Measurements from ENCODE around the gene FBXL7.
"Not testable (repeated sequence)": the region's sequence is repeated elsewhere in the genome, so short reads cannot be mapped to it uniquely, and the experiment has no call there.

FBXL7 gene

DNA sequence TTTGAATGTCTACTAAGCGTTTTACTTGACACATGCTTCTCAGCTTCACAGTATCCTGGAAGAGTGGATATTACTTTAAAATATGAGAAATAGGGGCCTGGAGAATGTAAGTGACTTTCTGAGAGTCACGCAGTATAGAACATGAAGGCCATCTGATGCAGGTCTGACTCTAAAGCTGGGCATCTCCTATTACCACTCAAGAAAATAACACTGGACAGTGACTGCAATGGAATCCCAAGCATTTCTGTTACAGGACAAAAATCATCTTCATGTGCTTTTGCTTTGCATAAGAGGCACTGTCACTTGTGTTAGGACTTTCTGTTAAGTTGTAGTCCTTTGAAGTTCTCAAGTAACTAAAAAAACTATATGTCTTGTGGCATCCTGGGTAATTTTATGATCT is 335.5 kb downstream of the FBXL7 start:
- DNase-seq = no peak

DNA sequence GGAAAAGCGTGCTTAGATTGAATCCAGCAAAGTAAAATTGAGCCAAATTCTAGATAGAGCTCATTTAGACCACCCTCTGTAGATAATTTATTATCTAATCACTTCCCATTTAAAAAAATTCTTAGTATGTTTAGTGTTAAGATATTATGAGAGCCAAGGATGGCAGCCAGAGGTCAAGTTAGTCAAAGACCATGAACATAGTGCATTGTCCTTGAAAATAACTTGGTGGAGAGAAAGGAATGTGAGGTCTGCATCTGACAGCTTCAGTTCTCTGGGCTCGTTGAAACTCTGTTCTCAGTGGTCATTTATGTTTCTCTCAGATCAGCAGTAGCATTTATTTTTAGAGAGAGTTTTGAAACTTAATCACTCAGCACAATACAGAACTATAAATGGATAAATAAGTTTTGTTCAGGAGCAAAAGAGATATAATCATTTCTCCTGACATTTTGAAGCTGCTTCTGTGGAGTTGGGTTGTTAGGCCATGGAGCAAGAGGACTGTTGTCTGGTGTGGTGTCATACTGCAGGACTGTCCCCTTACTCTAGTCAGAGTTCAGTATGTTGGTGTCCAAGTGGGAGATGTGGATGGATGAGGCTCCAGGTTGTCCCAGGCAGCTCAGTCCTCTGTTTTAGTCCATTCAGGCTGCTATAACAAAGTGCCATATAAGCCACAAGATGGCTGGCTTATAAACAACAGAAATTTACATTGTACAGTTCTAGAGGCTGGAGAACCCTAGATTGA is 337.7 kb downstream of the FBXL7 start:
- no peak for DNase-seq

DNA sequence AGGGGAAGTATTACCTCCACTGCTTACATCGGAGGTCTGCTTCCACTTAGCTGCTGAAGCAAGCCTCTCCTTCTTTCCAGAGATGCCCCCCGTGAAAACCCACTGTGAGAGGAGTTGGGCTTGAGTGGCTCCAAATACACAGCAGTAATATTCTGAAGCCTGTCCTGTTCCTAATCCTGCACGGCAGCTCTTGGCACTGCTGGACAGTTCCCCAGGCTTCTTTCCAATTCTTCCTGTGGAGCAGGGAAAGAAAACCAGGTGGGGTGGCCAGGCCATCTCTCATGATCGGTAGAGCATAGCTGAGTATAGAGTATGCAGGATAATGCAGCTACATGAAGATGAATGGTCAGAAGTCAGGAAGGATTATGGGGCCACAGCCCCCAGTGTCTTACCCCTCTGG is 344.3 kb downstream of the FBXL7 start:
- no peak for DNase-seq

DNA sequence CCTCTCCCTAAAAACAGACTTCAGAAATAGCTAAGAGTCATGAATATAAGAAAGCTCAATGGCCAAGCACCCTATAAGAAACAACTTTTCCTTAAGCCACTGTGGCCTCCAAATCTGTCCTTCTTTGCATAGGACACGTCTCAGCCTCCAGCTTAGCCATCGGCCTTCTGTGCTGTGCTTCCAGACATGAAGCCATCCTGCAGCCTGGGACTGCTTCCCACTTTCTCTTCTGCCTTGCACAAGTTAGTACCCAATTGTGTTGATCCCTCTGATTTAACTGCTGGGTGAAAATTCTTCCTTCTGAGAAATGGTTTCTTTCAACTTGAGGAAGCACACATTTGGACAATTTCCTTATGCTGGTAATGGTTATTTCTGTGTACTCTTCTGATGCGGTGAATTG is 344.9 kb downstream of the FBXL7 start:
- no peak for DNase-seq

DNA sequence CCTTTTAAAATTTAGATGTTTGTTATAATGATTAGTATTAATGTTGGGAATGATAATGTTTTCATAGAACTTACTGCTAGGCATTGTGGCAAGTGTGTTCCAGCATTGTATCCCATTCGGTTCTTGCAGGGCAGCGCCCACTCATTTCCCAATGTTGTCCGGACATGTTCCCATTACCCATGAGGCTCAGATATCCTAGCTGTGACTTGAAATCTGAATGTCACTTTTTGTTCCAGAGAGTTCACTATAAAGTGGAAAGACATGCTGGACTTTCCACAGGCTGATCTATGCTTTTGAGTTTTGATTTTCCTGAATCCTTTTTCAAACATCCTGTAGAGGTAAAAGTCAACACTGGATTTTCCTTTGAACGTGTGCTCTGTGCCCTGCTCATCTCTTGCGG is 350.6 kb downstream of the FBXL7 start:
- no peak for DNase-seq

DNA sequence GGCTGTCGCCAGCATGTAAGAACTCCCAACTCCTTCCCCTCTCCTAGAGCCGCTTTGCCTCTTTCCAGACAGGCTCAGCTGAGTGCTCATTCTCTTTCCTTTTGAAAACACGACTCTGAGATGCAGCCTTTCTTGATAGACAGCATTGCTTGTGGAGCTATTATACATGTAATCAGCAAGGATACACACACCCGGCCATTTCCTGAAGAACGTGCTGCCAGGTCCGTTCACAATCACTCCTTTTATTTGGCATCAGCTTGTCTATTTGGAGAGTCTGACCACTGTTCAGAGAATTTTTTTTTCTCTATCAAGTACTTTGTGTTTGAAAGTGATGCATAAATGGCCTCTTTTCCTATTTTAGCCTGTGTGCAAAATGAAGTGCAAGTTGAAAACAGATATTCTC is 351.0 kb downstream of the FBXL7 start:
- DNase-seq = no peak

DNA sequence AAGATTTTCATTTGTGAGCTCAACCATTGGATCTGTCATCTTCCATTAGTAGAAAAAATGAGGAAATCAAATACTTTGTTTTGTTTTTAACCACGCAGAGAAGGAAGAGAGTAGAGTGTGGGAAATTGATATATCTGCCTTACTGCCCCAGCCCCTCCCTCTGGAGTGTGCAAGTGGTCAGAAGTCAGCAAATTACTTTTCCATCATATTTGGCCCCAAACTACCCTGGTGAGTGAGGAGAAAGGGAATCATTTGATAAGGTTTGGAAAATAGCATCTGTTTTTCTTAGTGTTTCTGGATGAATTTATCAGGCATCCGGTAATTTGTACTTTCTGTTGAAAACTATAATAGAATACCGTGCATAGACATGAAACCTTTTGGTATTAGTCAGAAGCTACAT is 352.2 kb downstream of the FBXL7 start:
- no peak for DNase-seq

DNA sequence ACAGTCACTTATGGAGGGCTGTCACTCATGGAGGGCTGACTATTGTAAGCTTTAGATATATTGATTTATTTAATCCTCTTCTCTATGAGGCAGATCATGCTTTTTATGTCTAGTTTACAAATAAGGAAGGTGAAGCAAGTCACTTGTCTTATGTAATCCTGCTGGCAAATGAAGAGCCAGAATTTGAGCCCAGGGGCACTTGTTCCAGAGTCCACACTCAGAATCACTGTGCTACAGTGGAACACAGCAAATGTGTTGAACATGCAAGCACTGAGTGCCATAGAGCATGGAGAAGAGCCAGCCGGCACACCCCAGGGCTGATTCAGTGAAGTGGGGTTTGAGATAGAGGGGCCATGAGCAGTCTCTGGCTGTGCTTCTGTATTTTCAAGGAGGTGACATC is 353.0 kb downstream of the FBXL7 start:
- DNase-seq = no peak

DNA sequence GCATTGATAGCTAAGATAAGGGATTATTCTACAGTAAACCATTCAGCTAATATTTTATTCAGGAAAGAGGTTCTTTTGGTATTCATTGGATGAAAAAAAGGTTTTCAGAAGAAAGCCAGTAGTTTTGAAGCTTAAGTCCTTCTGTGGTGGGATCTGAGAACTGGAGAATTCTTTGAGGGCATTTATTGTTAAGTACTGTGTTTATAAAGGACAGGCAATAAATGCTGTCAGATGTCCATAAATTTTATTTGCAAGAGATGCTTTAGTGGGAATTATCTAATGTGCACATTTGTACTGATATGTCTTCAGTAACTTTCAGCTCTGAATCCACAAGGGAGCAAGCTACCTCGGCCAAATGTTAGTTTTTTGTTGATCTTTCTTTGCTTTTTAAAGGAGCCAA is 358.3 kb downstream of the FBXL7 start:
- no peak for DNase-seq

DNA sequence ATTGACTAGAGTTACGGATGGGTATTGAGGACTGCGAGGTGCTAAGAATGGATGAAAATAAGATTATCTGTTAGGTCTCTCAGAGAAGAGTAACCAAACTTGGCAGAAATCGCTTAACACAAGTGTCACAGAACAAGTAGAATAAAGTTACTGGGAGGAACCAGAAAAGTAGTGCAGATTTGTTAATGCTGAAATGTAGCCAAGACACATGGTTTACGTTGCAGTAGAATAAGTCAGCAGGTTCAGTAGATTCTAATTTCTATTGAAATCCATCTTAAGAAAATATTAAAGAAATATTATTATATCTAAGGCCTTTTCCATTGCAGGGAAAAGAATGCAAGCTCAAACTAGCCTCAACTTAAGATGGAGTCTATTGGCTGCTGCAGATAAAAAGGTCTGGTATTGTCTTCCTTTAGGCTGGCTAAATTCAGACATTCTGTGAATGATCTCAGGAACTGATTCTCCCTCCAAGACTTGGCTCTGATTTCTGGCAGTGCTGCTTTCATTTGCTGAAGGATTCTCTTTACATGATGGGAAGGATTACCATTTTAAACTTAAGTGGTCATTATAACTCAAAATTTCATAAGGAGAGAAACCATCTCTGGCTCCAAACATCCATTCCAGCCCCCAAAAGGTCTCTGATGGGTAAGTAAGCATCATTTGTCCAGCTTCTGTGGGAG is 364.7 kb downstream of the FBXL7 start:
- no peak for DNase-seq

DNA sequence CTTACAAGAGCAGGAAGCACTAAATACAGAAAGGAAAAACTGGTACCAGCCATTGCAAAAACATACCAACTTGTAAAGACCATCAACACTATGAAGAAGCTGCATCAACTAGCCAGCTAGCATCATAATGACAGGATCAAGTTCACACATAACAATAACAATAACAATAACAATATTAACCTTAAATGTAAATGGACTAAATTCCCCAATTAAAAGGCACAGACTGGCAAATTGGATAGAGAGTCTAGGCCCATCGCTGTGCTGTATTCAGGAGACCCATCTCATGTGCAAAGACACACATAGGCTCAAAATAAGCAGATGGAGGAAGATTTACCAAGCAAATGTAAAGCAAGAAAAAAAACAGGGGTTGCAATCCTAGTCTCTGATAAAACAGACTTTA is 372.3 kb downstream of the FBXL7 start:
- not testable (repeated sequence) for DNase-seq

DNA sequence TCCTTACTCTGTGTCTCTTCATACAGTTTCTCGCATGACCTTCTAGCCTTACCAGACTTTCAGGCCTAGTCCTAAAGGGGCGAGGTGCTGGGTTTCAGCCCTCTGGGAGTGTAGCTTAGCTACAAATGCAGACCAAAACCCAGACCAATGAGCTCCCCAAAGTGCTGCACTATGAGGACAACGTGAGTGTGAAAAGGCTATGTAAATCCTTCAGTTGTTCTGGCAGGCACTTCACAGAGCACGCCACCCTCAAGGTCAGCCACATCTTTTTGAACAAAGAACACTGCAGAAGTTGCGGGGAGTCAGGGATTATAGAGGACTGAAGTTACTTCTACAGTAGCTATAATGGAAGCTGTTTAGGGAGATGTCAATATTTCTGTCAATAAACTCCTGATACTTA is 377.9 kb downstream of the FBXL7 start:
- no peak for DNase-seq

DNA sequence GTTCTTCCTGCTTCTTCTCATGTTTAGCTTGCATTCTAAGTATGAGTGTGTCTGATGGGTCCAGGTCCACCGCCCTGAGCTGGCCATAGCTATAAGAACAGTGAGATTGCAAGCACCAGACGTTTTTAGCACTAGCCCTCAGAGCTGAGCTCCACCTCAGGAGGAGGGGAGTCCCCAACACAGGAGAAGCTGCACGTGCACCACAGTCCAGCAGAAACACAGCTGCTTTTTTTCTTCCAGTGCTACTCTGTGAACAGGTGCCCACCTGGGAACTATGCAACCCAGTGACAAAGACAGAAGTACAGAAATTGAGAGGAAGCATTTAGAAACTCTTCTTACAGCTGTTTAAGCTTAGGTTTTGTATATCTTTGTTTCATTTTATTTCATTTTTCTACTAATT is 380.2 kb downstream of the FBXL7 start:
- DNase-seq = no peak

DNA sequence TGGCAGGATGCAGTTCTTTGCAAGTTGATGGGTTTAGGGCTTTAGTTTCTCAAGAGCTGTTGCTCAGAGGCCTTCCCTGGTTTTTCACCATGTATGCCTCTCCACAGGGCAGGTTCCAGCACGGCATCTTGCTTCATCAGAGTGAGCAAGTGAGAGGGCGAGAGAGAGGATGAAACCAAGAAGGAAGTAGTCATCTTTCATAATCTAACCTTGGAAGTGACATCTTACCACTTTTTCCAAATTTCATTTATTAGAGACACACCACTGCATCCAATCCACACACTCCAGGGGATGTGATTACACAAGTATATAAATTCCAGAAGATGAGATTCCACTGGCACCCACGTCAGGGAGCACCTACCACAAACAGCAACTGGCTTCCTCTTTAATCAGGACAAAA is 385.2 kb downstream of the FBXL7 start:
- DNase-seq = no peak

DNA sequence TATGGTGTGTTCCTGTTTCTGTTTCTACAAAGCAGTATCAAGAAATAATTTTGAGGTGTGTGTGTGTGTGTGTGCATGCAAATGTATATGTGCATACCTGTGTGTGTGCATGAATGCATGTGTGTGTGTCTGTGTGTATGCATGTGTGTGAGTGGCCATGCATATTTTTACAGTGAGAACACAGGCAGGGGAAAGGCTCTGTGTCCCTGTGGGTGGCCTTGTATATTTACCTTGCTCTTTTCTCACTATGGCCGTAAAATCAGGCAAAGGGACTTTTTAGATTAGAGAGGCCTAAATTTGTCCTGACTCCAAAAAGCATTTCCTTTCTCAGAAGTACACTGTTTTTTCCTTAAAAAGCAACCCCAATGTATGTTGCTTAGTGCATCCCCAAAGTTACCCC is 386.2 kb downstream of the FBXL7 start:
- DNase-seq = no peak

DNA sequence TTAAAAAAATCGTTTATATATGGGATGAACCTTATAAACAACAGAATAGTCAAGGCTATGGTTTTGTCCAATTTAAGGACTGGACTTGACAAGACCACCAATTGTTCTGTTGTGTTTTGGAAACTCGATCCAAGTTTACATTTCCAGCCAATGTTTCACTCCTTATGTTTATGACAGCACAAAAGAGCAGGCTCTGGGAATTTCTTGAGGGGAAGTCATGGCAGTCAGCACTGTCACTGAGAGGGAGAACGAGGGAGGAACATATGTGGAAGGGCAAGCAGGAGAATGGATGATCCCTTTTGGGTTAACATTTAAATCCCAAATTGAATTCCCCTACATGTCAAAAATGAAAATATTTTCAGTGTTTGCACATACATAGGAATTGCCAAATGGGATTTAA is 387.1 kb downstream of the FBXL7 start:
- DNase-seq = no peak

DNA sequence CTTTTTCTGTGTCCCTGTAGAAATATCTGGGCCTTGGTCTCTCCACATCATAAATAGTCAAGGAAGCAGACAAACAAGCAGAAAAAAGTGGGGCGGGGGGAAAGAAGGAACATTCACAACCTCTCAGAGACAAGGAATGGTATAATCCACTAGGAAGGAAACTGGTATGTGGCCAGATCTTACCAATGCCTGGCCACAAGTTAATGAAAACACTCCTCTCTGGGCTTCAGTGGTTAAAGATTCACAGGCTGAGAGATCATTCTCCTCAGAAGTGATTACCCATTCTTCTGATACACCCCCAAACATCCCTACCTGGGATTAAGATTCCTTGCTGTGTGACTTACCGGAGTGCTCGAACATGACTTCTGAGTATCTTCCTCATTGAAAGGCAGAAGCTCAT is 389.0 kb downstream of the FBXL7 start:
- DNase-seq = no peak

DNA sequence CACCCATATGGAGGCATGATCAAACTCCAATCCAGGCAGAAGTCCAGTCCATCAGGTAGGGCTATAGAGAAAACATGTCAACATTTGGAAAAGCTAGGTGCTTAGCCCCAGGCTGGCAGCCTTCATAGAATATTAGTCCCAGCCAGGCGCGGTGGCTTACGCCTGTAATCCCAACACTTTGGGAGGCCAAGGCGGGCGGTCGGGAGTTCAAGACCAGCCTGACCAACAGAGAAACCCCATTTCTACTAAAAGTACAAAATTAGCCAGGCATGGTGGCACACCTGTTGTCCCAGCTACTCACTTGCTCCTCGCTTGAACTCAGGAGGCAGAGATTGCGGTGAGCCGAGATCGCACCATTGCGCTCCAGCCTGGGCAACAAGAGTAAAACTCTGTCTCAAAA is 393.9 kb downstream of the FBXL7 start:
- DNase-seq = no peak

DNA sequence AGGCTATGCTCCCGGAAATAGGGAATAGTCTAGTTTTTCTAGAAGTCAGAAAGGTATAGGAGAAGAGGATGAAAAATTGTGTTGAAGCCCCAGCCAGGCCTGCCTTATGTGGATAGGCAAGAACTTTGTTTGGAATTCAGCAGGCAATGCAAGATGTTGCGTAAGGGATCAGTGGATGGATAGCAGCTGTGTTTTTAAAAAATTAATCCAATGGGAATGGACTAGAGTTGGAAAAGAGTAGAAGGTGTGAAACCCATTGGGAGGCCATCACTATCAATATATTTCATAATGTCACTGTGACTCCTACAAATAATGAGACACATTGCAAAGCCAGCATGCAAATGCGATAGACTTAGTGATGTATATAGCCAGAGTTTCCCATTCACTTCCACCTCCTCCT is 397.7 kb downstream of the FBXL7 start:
- no peak for DNase-seq

DNA sequence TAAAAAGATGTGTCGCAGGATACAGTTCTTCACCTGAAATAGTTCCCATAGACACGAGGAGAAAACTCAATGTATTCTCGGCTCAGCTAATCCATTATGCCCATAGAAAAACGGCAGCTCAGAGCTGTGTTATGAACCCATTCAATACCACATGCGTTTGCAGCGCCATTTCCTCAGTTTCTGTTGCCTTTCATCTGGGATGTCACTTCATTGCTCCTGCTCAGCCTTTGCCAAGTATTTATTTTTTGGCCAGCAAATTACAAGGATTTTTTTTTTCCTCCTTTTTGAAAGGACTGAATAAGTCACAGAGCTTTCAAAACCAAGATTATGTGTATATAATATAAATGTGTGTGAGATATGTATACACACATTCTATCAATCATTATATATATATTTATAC is 398.7 kb downstream of the FBXL7 start:
- no peak for DNase-seq

DNA sequence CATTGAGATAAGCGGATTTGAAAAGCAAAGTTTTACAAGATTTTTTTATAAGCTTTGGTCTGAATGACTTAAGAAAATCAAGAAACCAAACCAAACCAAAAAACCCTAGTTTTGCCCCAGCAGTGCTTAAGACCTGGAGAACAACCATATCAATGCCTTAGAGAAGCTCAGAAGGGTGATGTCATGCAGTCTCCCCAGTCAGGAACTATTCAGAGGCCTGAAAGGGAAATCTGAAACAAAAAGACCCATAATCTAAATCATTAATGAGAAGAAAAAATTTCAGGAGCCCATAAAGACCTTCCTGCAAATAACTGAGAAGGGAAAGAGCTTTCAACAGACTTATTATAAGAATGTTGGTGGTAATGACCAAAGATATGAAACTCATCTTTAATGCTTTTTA is 399.5 kb downstream of the FBXL7 start:
- DNase-seq = no peak

DNA sequence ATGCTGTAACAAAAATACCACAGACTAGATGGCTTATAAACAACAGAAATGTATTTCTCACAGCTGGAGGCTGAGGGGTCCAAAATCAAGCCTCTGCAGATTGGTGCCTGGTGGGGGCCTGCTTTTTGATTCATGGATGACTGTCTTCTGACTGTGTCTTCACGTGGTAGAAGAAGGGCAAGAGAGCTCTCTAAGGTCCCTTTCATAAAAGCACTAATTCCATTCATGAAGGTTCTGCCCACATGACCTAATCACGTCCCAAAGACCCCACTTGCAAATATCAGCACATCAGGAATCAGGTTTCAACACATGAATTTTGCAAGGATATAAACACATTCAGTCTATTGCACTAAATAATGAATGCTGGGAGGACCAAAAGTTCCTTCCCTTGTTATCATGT is 401.2 kb downstream of the FBXL7 start:
- no peak for DNase-seq

DNA sequence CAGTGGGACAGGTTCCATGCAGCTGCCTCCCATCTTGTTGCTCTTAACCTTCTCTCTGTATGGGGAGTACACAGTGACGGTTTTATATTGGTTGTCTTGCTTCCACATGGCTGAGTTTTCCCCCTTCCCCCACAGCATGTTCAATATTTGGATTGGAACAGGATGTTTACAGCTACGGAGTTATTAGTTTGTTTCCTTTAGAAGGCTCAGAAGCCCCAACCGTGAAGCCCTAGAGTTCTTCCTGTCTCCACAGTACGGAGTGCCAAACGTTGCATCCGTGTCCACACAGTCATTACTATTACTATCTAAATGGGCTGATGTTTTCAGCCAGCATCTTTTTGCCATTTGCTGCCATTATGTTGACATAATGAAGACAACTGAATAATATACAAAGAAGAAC is 402.1 kb downstream of the FBXL7 start:
- no peak for DNase-seq

DNA sequence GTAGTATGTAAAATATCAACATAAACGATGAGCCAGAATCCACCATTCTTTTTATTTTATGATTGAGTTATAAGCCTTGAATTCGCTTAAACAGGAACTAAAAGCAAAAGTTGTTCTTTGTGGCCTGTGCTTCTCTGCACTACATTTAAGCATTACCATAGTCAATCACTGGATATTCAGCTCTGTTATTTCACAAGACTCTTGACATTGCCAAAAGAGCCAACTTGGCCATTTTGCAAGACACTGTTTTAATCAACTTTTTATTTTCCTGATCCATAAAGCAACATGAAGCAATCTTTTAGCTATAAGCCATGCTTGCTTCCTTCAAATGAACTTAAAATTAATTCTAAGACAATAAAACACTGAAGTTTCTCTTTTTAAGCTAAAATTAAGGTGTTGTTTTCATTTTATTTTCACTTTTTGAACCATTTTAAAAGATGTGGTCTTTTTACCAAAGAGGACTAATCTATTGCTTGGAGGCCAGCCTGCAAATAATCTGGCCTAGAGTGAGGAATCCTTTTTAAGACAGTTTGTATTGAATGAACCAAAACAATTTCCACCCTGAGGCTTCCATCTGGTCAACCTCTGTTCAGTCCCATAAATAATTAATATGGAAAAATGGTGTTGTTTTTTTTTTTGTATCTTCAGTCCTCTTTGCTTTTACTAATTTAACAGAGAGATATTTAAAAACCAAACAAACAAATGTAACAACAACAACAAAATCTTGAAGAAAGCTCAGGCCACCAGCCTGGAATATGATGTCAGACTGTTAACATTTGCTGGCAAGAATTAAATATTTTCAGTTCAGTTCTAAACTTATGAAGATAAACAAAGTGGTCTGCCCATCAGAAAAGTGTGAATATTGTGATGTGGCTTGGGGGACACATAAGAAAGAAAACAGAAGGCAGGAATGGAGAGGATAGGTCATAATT is 405.2 kb downstream of the FBXL7 start:
- DNase-seq = no peak

Measured in CD4-positive, alpha-beta T cell treated with Interleukin-17A for 4 hours (primary cell).